ENCODE measurements around the gene PBRM1. TPM values are rescaled to one million over a fixed set of nuclear protein-coding genes. Genes with fewer than 3 reads are reported as not detected.

The PBRM1 gene
- total and polyA plus RNA-seq, 8 donors, result 6.0 to 130 (median 64.9) TPM

GRCh38 chr3:52547143-52547542 lies 138.6 kb downstream of the PBRM1 start:
- intact Hi-C loops (cut with DNase I; ENCODE audit: low total_unique reads), result no loop called here
- Histone ChIP-seq H3K4me3 (no peak overlapping the region), H3K4me1 (no peaks in the 10 kb centered on the region), H3K27me3 (no peaks in the 10 kb centered on the region), H3K9me3 (no peaks in the 10 kb centered on the region), H3K27ac (no peak overlapping the region), H3K36me3 (peaks cover 52 to 91% (median 80%) of the 10 kb centered on the region in 4 donors)
- 63 to 84% (median 73%) methylated on average over 2 of the region's 2 CpGs for WGBS, 5 donors
- no peak for TF ChIP-seq POLR2A (IDR thresholded peaks at IDR 0.05)
- TF ChIP-seq, protein P1, sequence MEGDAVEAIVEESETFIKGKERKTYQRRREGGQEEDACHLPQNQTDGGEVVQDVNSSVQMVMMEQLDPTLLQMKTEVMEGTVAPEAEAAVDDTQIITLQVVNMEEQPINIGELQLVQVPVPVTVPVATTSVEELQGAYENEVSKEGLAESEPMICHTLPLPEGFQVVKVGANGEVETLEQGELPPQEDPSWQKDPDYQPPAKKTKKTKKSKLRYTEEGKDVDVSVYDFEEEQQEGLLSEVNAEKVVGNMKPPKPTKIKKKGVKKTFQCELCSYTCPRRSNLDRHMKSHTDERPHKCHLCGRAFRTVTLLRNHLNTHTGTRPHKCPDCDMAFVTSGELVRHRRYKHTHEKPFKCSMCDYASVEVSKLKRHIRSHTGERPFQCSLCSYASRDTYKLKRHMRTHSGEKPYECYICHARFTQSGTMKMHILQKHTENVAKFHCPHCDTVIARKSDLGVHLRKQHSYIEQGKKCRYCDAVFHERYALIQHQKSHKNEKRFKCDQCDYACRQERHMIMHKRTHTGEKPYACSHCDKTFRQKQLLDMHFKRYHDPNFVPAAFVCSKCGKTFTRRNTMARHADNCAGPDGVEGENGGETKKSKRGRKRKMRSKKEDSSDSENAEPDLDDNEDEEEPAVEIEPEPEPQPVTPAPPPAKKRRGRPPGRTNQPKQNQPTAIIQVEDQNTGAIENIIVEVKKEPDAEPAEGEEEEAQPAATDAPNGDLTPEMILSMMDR (IDR thresholded peaks at IDR 0.05), result no peak
- no peak for TF ChIP-seq EP300 (IDR thresholded peaks at IDR 0.05)
- TF ChIP-seq POLR2AphosphoS5 (IDR thresholded peaks at IDR 0.05), result no peak
- DNase-seq, result peak in 1 of 2 donors; percentile 14

DNA sequence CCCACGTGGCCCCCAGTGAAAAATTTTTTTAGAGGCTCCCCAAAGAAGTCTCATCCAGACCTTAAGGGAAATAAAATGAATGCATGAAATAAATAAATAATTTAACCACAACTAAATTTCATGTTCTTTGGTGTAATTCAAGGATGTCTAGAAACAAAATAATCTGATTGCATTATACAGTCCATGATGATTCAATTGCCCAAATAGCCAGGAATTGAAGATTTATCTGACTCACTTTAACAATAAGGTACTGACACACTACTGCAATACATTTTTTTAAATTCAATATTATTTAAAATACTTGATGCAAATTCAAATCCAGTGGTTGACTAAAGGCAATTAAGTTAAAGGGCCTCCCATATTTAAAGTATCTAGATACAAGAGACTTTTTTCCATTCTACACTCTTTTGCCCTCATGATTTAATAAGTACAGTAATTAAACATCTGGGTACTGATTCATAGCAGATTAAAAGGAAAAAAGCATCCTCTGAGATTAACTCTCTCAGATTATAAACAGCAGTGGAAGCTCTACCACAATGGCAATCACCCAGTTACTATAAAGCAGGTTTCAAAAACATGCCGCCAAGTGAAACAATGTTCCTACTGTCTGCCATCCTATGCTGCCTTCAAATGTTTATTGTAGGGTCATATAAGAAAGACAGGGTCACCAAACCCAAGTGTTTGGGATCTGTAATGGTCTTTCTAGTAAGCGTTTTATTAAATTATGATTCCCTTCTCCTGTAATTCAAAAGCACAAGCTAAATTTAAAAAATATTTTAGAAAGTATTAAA lies 139.4 kb downstream of the PBRM1 start:
- Histone ChIP-seq H3K9me3 (no peaks in the 10 kb centered on the region), H3K27ac (no peak overlapping the region), H3K36me3 (peaks cover 46 to 91% (median 78%) of the 10 kb centered on the region in 4 donors), H3K27me3 (no peaks in the 10 kb centered on the region), H3K4me1 (no peaks in the 10 kb centered on the region), H3K4me3 (no peak overlapping the region)
- TF ChIP-seq POLR2A (IDR thresholded peaks at IDR 0.05) (no peak), EP300 (IDR thresholded peaks at IDR 0.05) (no peak), POLR2AphosphoS5 (IDR thresholded peaks at IDR 0.05) (no peak)
- TF ChIP-seq, protein P1 (IDR thresholded peaks at IDR 0.05), result no peak
- no peak for DNase-seq
- intact Hi-C loops (cut with DNase I; ENCODE audit: low total_unique reads), result no loop called here
- 70 to 76% (median 74%) methylated on average over 3 of the region's 3 CpGs for WGBS, 5 donors

DNA sequence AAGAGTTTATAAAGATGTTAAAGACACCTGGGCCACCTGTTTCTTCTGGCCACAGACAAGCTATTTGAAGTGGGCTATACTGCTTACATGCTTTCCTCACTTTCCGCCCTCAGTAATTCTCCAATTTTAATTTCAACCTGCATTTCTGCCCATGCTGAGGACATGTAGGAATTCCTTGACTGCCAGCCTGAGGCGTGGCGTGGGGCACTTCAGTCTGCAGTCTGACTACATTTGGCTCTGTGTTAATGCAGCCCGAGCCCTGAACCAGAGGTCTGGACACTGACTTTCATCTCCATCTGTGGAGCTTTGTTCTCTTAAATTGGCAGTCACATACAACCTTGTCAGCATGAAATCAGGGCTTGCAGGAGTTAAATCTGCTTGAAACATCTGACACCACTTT lies 140.8 kb downstream of the PBRM1 start:
- H3K27me3 ChIP-seq, result no peaks in the 10 kb centered on the region
- TF ChIP-seq POLR2AphosphoS5 (IDR thresholded peaks at IDR 0.05) (no peak), POLR2A (IDR thresholded peaks at IDR 0.05) (no peak), EP300 (IDR thresholded peaks at IDR 0.05) (no peak)
- TF ChIP-seq, protein P1 (IDR thresholded peaks at IDR 0.05), result no peak
- no peaks in the 10 kb centered on the region for H3K9me3 ChIP-seq
- peaks cover 0 to 8% (median 4%) of the 10 kb centered on the region in 4 donors for H3K4me1 ChIP-seq
- WGBS, 5 donors, result 76 to 92% (median 84%) methylated on average over 4 of the region's 4 CpGs
- intact Hi-C loops (cut with DNase I; ENCODE audit: low total_unique reads), result no loop called here
- no peak overlapping the region for H3K4me3 ChIP-seq
- H3K36me3 ChIP-seq, result peaks cover 33 to 86% (median 75%) of the 10 kb centered on the region in 4 donors
- no peak for DNase-seq
- no peak overlapping the region for H3K27ac ChIP-seq

DNA sequence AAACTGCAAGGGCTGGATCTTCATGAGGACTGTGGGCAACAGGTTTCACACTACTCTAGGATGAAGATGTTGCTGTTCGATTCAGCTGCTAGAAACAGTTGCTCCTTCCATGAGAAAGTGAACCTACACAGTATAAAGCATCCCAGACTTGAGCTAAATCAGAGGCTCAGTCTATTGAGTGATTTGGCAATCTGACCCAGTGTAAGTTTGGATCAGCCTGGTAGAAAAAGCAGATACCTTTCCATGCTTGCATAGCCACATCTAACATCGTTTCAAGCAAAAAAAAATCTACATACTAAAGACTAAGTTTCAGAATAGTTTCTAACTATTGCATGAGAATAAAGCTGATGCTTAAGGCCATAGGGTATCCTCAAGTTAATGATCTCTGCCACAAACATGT lies 144.7 kb downstream of the PBRM1 start:
- Histone ChIP-seq H3K4me3 (no peak overlapping the region), H3K4me1 (peaks cover 22 to 43% (median 32%) of the 10 kb centered on the region in 4 donors), H3K36me3 (peaks cover 10 to 47% (median 40%) of the 10 kb centered on the region in 4 donors), H3K27ac (peak overlapping the region in 1 of 5 donors; percentile 26), H3K27me3 (no peaks in the 10 kb centered on the region), H3K9me3 (no peaks in the 10 kb centered on the region)
- intact Hi-C loops (cut with DNase I; ENCODE audit: low total_unique reads), result no loop called here
- no peak for TF ChIP-seq POLR2AphosphoS5 (IDR thresholded peaks at IDR 0.05)
- WGBS, 5 donors, result 66 to 89% (median 88%) methylated on average over 2 of the region's 2 CpGs
- DNase-seq, result no peak

Data from stomach (tissue), 9 donors.